ENCODE measurements around the gene MEAK7. TPM values are rescaled to one million over a fixed set of nuclear protein-coding genes. Genes with fewer than 3 reads are reported as not detected.

Gene MEAK7
- total and polyA plus RNA-seq, 2 of the 4 experiments (the other 2 are of a cell fraction) = 27.4 to 39.0 TPM

DNA sequence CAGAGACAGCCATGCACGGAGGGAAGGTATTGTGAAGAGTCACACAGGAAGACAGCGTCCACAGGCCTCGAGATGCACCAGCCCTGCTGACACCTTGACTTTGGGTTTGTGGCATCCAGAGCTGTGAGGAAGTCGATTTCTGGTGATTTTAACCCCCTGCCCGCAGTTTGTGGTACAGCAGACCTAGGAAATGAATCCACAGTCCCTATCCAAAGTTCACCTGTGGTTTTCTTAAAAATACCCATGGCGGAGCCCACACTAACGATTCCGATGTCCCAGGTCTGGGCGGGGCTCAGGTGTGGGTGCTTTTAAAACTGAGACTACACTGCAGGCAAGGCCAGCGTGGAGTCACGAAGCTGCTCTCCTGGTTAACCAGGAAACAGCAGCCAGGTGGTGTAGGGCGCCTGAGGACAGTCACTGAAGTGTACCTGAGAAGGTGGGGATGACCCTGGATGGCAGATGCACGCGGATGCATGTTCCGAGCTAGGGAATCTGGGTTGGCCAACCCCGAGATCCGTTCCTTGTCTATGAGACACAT lies 14.4 kb upstream of the MEAK7 start:
- no peak overlapping the region for H3K9ac ChIP-seq (ENCODE audit: low read depth, low read length)
- H4K20me1 ChIP-seq (ENCODE audit: insufficient read depth, low read length) = no peaks in the 10 kb centered on the region
- H2BK15ac ChIP-seq (ENCODE audit: low read depth, low read length) = peak overlapping the region; percentile 87; the same call in 2 of the 3 replicates
- H4K8ac ChIP-seq (ENCODE audit: low read depth in 2 of 2, low read length in 2 of 2) = peak overlapping the region; percentile 12 to 27; a peak in 1 of 4 replicates
- H3K56ac ChIP-seq (ENCODE audit: extremely low read depth, insufficient read depth, low read length) = no peak overlapping the region
- WGBS, 2 experiments (ENCODE audit: extremely low coverage in 2 of 2, insufficient read length in 1 of 2) = 100% methylated on average over 3 of the region's 17 CpGs; no CpG with 5 or more reads in 1 of the 2 experiments
- H4K91ac ChIP-seq (ENCODE audit: insufficient read depth, low read depth, low read length) = peak overlapping the region; percentile 53; the same call in 1 of the 2 replicates
- H2BK5ac ChIP-seq (ENCODE audit: low read depth, low read length, poor library complexity, severe bottlenecking) = no peak overlapping the region
- H3K36me3 ChIP-seq (ENCODE audit: control insufficient read depth, insufficient read depth, low read length) = no peaks in the 10 kb centered on the region
- H2BK120ac ChIP-seq (ENCODE audit: low read depth, low read length) = peak overlapping the region; percentile 80
- peaks cover 2% of the 10 kb centered on the region for H3K4me1 ChIP-seq (ENCODE audit: control insufficient read depth, insufficient read depth, low read length)
- peak overlapping the region; percentile 16; the same call in 1 of the 2 replicates for H3K23ac ChIP-seq (ENCODE audit: low read depth, low read length)
- no peak overlapping the region for H3K4me3 ChIP-seq (ENCODE audit: insufficient read depth, low read depth, low read length)
- peak overlapping the region; percentile 77 for H3K14ac ChIP-seq (replicated peaks; ENCODE audit: low read depth, low read length)
- H3K27ac ChIP-seq (ENCODE audit: insufficient read depth, low read length) = no peak overlapping the region
- BruUV-seq (replicated peaks) = no TSS peak
- in situ Hi-C loops (cut with MboI; ENCODE audit: low sequenced_read_pairs) (no loop called here), intact Hi-C loops (cut with micrococcal nuclease) (loop anchor here (10.0 kb wide), 1 partner anchor 446 kb away; no protein-coding TSS in a partner anchor), dilution Hi-C loops (cut with HindIII; ENCODE audit: low sequenced_read_pairs, unreplicated experiment) (no loop called here)
- DNase-seq (no peak), ATAC-seq (ENCODE audit: low read depth) (no peak)
- 0 out of 2 replicates have a peak, but pooled peaks cover 2% of the 10 kb centered on the region for H3K9me3 ChIP-seq (ENCODE audit: control insufficient read depth, insufficient read depth, low read length)
- no peak overlapping the region for H2AFZ ChIP-seq (replicated peaks; ENCODE audit: low read length, poor library complexity)
- H3K27me3 ChIP-seq (ENCODE audit: control insufficient read depth, insufficient read depth, low read length) = no peaks in the 10 kb centered on the region
- no peak overlapping the region for H4K5ac ChIP-seq (ENCODE audit: low read depth, low read length)
- peak overlapping the region; percentile 85 for H2BK20ac ChIP-seq (ENCODE audit: low read depth, low read length)
- no peak overlapping the region for H3K18ac ChIP-seq (ENCODE audit: low read depth, low read length)
- peaks cover 0 to 4% of the 10 kb centered on the region in 2 experiments; a peak in 1 of 4 replicates for H3K79me1 ChIP-seq (ENCODE audit: low read depth in 1 of 2, low read length in 2 of 2)
- H2AK5ac ChIP-seq (ENCODE audit: low read depth, low read length) = peak overlapping the region; percentile 96
- TF ChIP-seq, protein P1, sequence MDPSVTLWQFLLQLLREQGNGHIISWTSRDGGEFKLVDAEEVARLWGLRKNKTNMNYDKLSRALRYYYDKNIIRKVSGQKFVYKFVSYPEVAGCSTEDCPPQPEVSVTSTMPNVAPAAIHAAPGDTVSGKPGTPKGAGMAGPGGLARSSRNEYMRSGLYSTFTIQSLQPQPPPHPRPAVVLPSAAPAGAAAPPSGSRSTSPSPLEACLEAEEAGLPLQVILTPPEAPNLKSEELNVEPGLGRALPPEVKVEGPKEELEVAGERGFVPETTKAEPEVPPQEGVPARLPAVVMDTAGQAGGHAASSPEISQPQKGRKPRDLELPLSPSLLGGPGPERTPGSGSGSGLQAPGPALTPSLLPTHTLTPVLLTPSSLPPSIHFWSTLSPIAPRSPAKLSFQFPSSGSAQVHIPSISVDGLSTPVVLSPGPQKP (IDR thresholded peaks at IDR 0.05; ENCODE audit: borderline replicate concordance, low read depth, low read length) = no peak
- TF ChIP-seq MAFK (IDR thresholded peaks at IDR 0.05; ENCODE audit: low read depth, low read length) = no peak
- no peak for TF ChIP-seq NFE2L2 (IDR thresholded peaks at IDR 0.05; ENCODE audit: low read depth, low read length)
- TF ChIP-seq BHLHE40 (IDR thresholded peaks at IDR 0.05; ENCODE audit: low read depth, low read length) = no peak
- TF ChIP-seq RCOR1 (IDR thresholded peaks at IDR 0.05; ENCODE audit: insufficient replicate concordance, low read length) = no peak
- no peak for TF ChIP-seq CHD1 (IDR thresholded peaks at IDR 0.05; ENCODE audit: low read depth, low read length)
- no peak for TF ChIP-seq FOS (IDR thresholded peaks at IDR 0.05; ENCODE audit: low read depth, low read length)
- TF ChIP-seq RAD21 (IDR thresholded peaks at IDR 0.05; ENCODE audit: low read length) = no peak
- TF ChIP-seq RFX5 (IDR thresholded peaks at IDR 0.05; ENCODE audit: low read depth, low read length) = no peak
- TF ChIP-seq, protein P2, sequence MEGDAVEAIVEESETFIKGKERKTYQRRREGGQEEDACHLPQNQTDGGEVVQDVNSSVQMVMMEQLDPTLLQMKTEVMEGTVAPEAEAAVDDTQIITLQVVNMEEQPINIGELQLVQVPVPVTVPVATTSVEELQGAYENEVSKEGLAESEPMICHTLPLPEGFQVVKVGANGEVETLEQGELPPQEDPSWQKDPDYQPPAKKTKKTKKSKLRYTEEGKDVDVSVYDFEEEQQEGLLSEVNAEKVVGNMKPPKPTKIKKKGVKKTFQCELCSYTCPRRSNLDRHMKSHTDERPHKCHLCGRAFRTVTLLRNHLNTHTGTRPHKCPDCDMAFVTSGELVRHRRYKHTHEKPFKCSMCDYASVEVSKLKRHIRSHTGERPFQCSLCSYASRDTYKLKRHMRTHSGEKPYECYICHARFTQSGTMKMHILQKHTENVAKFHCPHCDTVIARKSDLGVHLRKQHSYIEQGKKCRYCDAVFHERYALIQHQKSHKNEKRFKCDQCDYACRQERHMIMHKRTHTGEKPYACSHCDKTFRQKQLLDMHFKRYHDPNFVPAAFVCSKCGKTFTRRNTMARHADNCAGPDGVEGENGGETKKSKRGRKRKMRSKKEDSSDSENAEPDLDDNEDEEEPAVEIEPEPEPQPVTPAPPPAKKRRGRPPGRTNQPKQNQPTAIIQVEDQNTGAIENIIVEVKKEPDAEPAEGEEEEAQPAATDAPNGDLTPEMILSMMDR (conservative IDR thresholded peaks at IDR 0.05; ENCODE audit: low read depth, low read length) = no peak
- TF ChIP-seq, protein P3, sequence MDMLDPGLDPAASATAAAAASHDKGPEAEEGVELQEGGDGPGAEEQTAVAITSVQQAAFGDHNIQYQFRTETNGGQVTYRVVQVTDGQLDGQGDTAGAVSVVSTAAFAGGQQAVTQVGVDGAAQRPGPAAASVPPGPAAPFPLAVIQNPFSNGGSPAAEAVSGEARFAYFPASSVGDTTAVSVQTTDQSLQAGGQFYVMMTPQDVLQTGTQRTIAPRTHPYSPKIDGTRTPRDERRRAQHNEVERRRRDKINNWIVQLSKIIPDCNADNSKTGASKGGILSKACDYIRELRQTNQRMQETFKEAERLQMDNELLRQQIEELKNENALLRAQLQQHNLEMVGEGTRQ (IDR thresholded peaks at IDR 0.05; ENCODE audit: low read depth, low read length) = no peak
- no peak for TF ChIP-seq POLR2A (IDR thresholded peaks at IDR 0.05; ENCODE audit: low read depth, low read length)
- TF ChIP-seq MAZ (IDR thresholded peaks at IDR 0.05; ENCODE audit: borderline replicate concordance, low read depth, low read length) = no peak
- no peak for TF ChIP-seq CEBPB (IDR thresholded peaks at IDR 0.05; ENCODE audit: low read depth, low read length)
- TF ChIP-seq MXI1 (IDR thresholded peaks at IDR 0.05; ENCODE audit: borderline replicate concordance, low read depth, low read length) = no peak
- TF ChIP-seq SMC3 (IDR thresholded peaks at IDR 0.05; ENCODE audit: low read depth, low read length) = no peak
- peak overlapping the region; percentile 85 for H3K4ac ChIP-seq (ENCODE audit: low read depth, low read length)
- peaks cover 5% of the 10 kb centered on the region; the same call in 1 of the 2 replicates for H3K9me1 ChIP-seq (ENCODE audit: insufficient read depth, low read length)
- CTCF ChIA-PET = interaction anchor here (1.6 kb wide), 1 partner anchor 104 kb away, joined by 3 read pairs; no protein-coding TSS in a partner anchor
- H3K4me2 ChIP-seq (ENCODE audit: low read depth, low read length) = no peak overlapping the region
- POLR2A ChIA-PET (ENCODE audit: unreplicated experiment) = no interaction called here
- peak overlapping the region; percentile 62 for H2AK9ac ChIP-seq (replicated peaks; ENCODE audit: low read depth, low read length, poor library complexity)
